SK-N-SH (cell line): ENCODE data around the gene CYP20A1. TPM values are rescaled to one million over a fixed set of nuclear protein-coding genes. Genes with fewer than 3 reads are reported as not detected.

ENCODE experiments used
- CTCF ChIA-PET: fragments of 300-600, 350-600 bp; formaldehyde crosslinking; extraction: SDS; loops from one replicate; lab custom pipeline; 2021; lab: Yijun Ruan, JAX
- POLR2A ChIA-PET: fragments of 350-600 bp; sonication (Branson Sonifier 250); formaldehyde crosslinking; extraction: SDS; loops from one replicate; lab custom pipeline; 2020; ENCODE audit warnings: antibody characterized with exemption, inconsistent platforms; lab: Yijun Ruan, JAX
- DNase-seq: peaks from one replicate; pipeline ENCODE4 v3.0.0; 2012
- H2AFZ ChIP-seq: fragments of 200-600 bp; sonication (generic); 2 replicates; pipeline ENCODE4 v1.8.1; 2016; ENCODE audit warnings: antibody characterized with exemption, mild to moderate bottlenecking, low read depth
- H3F3A ChIP-seq: fragments of 200-600 bp; sonication (generic); replicated peaks from 2 replicates; pipeline ENCODE3; 2016; ENCODE audit warnings: antibody characterized with exemption, mild to moderate bottlenecking; ENCODE audit not compliant: insufficient read depth
- H3K27ac ChIP-seq, 2 experiments: fragments of 200-500 bp in 1 of 2; fragments of 200-600 bp in 1 of 2; sonication (Bioruptor generic) in 1 of 2; sonication (generic), shearing (Covaris generic) in 1 of 2; 2 replicates each; pipeline versions ENCODE4 v1.5.1 to v1.6.1; 2014 to 2016; ENCODE audit warnings: low read depth in 2 of 2, inconsistent platforms in 1 of 2, low read length in 1 of 2, mild to moderate bottlenecking in 1 of 2, mixed read lengths in 1 of 2
- H3K27me3 ChIP-seq: fragments of 200-600 bp; sonication (generic), shearing (Covaris generic); 2 replicates; pipeline ENCODE4 v1.6.1; 2016; ENCODE audit warnings: mixed run types; ENCODE audit not compliant: insufficient read depth
- H3K36me3 ChIP-seq, 2 experiments: fragments of 200-500 bp in 1 of 2; fragments of 200-600 bp in 1 of 2; sonication (Bioruptor generic) in 1 of 2; sonication (generic) in 1 of 2; replicated peaks in 1 of 2; 2 replicates each; pipeline versions ENCODE3 to v1.5.1; 2014 to 2016; ENCODE audit warnings: low read length in 1 of 2, mild to moderate bottlenecking in 1 of 2; ENCODE audit not compliant: insufficient read depth in 2 of 2, control insufficient read depth in 1 of 2
- H3K4me1 ChIP-seq, 2 experiments: fragments of 200-500 bp in 1 of 2; fragments of 200-600 bp in 1 of 2; sonication (Bioruptor generic) in 1 of 2; sonication (generic), shearing (Covaris generic) in 1 of 2; 2 replicates each; pipeline versions ENCODE4 v1.5.1 to v1.6.1; 2014 to 2016; ENCODE audit warnings: low read depth in 1 of 2, low read length in 1 of 2, mixed run types in 1 of 2; ENCODE audit not compliant: insufficient read depth in 2 of 2, control insufficient read depth in 1 of 2
- H3K4me2 ChIP-seq: fragments of 200-600 bp; sonication (generic), shearing (Covaris generic); 2 replicates; pipeline ENCODE4 v1.6.1; 2017; ENCODE audit warnings: mixed run types
- H3K4me3 ChIP-seq, 2 experiments: fragments of 200-500 bp in 1 of 2; fragments of 200-600 bp in 1 of 2; sonication (Bioruptor generic) in 1 of 2; sonication (generic), shearing (Covaris generic) in 1 of 2; 2 replicates each; pipeline versions ENCODE4 v1.5.1 to v1.8.1; 2014 to 2016; ENCODE audit warnings: low read depth in 2 of 2, inconsistent platforms in 1 of 2, low read length in 1 of 2, mild to moderate bottlenecking in 1 of 2, mixed read lengths in 1 of 2, moderate library complexity in 1 of 2
- H3K79me2 ChIP-seq: fragments of 200-600 bp; sonication (generic); 2 replicates; pipeline ENCODE4 v1.8.1; 2017; ENCODE audit warnings: mild to moderate bottlenecking; ENCODE audit not compliant: insufficient read depth
- H3K9ac ChIP-seq: fragments of 200-600 bp; sonication (generic); 2 replicates; pipeline ENCODE4 v1.6.1; 2017; ENCODE audit warnings: mixed run types
- H3K9me2 ChIP-seq: fragments of 200-600 bp; sonication (generic); 2 replicates; pipeline ENCODE4 v1.6.1; 2017; ENCODE audit warnings: mixed run types
- H3K9me3 ChIP-seq: fragments of 200-600 bp; sonication (generic); 2 replicates; pipeline ENCODE4 v1.6.1; 2017; ENCODE audit warnings: mixed run types, mild to moderate bottlenecking, moderate library complexity
- H4K20me1 ChIP-seq: fragments of 200-600 bp; sonication (generic); 2 replicates; pipeline ENCODE4 v1.6.1; 2017; ENCODE audit warnings: mild to moderate bottlenecking, mixed run types; ENCODE audit not compliant: insufficient read depth
- ELF1 ChIP-seq: IDR thresholded peaks from 2 replicates; pipeline ENCODE4 v1.4.0; 2012
- EP300 ChIP-seq, 2 experiments: IDR thresholded peaks; 2 replicates each; pipeline versions ENCODE4 v1.4.0 to v1.6.1; 2012; ENCODE audit warnings: borderline replicate concordance in 1 of 2, low read depth in 1 of 2, low read length in 1 of 2
- FOXM1 ChIP-seq: IDR thresholded peaks from 2 replicates; pipeline ENCODE4 v1.4.0; 2012; ENCODE audit warnings: low read depth, mild to moderate bottlenecking
- GATA2 ChIP-seq: sonication (generic); formaldehyde crosslinking; IDR thresholded peaks from 2 replicates; pipeline ENCODE4 v1.5.0; 2020; ENCODE audit warnings: mild to moderate bottlenecking, missing genetic modification reagents
- IRF3 ChIP-seq: fragments of 150-350 bp; IDR thresholded peaks from 2 replicates; pipeline ENCODE4 v1.6.1; 2016; ENCODE audit warnings: mild to moderate bottlenecking, low read depth, low read length
- JUND ChIP-seq: IDR thresholded peaks from 2 replicates; pipeline ENCODE4 v1.4.0; 2012
- MEF2A ChIP-seq: IDR thresholded peaks from 2 replicates; pipeline ENCODE4 v1.4.0; 2012; ENCODE audit warnings: low read depth, borderline replicate concordance
- NRF1 ChIP-seq: IDR thresholded peaks from 2 replicates; pipeline ENCODE4 v1.6.1; 2012; ENCODE audit warnings: low read depth, mild to moderate bottlenecking, low read length
- RAD21 ChIP-seq: IDR thresholded peaks from 2 replicates; pipeline ENCODE4 v1.6.1; 2012; ENCODE audit warnings: mild to moderate bottlenecking, low read length
- SMC3 ChIP-seq: IDR thresholded peaks from 2 replicates; pipeline ENCODE4 v1.6.1; 2012; ENCODE audit warnings: low read depth, low read length, improper control_type of control experiment
- TCF12 ChIP-seq: IDR thresholded peaks from 2 replicates; pipeline ENCODE4 v1.4.0; 2012
- TEAD4 ChIP-seq: IDR thresholded peaks from 2 replicates; pipeline ENCODE4 v1.4.0; 2012; ENCODE audit warnings: mild to moderate bottlenecking, borderline replicate concordance; ENCODE audit not compliant: insufficient read depth
- ZBTB33 ChIP-seq: IDR thresholded peaks from 2 replicates; pipeline ENCODE4 v1.4.0; 2012; ENCODE audit warnings: low read depth, borderline replicate concordance
- WGBS: methylation state at CpG from one replicate; pipeline ENCODE4 v1.1.6; 2017; ENCODE audit warnings: low lambda C conversion rate; 5-methylcytosine and 5-hydroxymethylcytosine counted together
- polyA plus RNA-seq, 3 experiments: library from polyadenylated mRNA; depleted of rRNA; stranded (reverse); fragments of >200 nt; gene quantifications; 2 replicates each; pipeline ENCODE4 v1.2.3, GENCODE V29; 2012
- TF ChIP-seq, protein P1 (sequence below): IDR thresholded peaks from 2 replicates; pipeline ENCODE4; 2012
- TF ChIP-seq, protein P2 (sequence below): IDR thresholded peaks from 2 replicates; pipeline ENCODE4 v1.6.1; 2012; ENCODE audit warnings: mild to moderate bottlenecking, low read depth, low read length, moderate library complexity
- TF ChIP-seq, protein P3 (sequence below): fragments of 150-350 bp; IDR thresholded peaks from 2 replicates; pipeline ENCODE4 v1.6.1; 2017; ENCODE audit warnings: antibody characterized with exemption, low read length, low read depth, borderline replicate concordance

CYP20A1 gene
- polyA plus RNA-seq, 1 of the 3 experiments (the other 2 are of a cell fraction): 10.6 TPM

GRCh38 chr2:203261326-203262159, 22.7 kb downstream of the CYP20A1 start:
- ChIA-PET POLR2A (no interaction called here), CTCF (interaction anchor here (0.8 to 1.0 kb wide), 2 partner anchors 13 to 648 kb away, joined by 3 read pairs; no protein-coding TSS in a partner anchor)
- Histone ChIP-seq H3K9ac (no peak overlapping the region), H3K4me2 (no peak overlapping the region), H3K79me2 (peaks cover 30% of the 10 kb centered on the region), H2AFZ (no peak overlapping the region), H3K27ac (no peak overlapping the region), H3K9me3 (no peaks in the 10 kb centered on the region), H3K4me1 (no peaks in the 10 kb centered on the region), H4K20me1 (no peaks in the 10 kb centered on the region), H3K9me2 (no peaks in the 10 kb centered on the region), H3K36me3 (peaks cover 0 to 31% of the 10 kb centered on the region in 2 experiments), H3K27me3 (no peaks in the 10 kb centered on the region), H3F3A (no peaks in the 10 kb centered on the region), H3K4me3 (no peak overlapping the region)
- DNase-seq: no peak
- TF ChIP-seq, protein P1, sequence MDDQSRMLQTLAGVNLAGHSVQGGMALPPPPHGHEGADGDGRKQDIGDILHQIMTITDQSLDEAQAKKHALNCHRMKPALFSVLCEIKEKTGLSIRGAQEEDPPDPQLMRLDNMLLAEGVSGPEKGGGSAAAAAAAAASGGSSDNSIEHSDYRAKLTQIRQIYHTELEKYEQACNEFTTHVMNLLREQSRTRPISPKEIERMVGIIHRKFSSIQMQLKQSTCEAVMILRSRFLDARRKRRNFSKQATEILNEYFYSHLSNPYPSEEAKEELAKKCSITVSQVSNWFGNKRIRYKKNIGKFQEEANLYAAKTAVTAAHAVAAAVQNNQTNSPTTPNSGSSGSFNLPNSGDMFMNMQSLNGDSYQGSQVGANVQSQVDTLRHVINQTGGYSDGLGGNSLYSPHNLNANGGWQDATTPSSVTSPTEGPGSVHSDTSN: no peak
- 89% methylated on average over 3 of the region's 3 CpGs for WGBS

DNA sequence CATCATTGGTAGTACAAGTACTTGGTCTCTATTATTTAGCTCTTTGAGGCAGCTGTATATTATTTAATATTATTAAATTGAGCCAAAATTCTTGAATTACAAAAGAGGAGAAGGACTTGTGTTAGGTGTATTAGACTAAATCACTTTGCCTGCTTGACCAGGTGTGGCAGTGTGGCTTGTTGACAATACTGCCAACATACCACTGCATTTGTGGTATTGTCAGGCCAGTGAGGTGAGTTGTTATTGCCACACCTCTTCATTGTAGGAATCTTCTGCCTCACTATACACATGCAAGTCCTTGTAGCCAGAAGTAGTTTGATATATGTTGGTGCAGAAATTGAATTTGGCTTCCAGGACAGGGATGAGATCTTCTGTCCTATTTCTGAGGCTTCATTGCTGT, 40.5 kb downstream of the CYP20A1 start:
- H3K4me2 ChIP-seq: no peak overlapping the region
- POLR2A ChIA-PET: no interaction called here
- H3K79me2 ChIP-seq: no peaks in the 10 kb centered on the region
- TF ChIP-seq JUND: no peak
- TF ChIP-seq EP300 (IDR thresholded peaks at IDR 0.05; ENCODE audit: borderline replicate concordance in 1 of 2, low read depth in 1 of 2, low read length in 1 of 2): no peak
- no peak for TF ChIP-seq ELF1
- no peak for TF ChIP-seq ZBTB33
- TF ChIP-seq IRF3: no peak
- no peak for TF ChIP-seq MEF2A
- TF ChIP-seq, protein P1: no peak
- no peak for TF ChIP-seq GATA2
- TF ChIP-seq RAD21: no peak
- TF ChIP-seq NRF1: no peak
- TF ChIP-seq, protein P2, sequence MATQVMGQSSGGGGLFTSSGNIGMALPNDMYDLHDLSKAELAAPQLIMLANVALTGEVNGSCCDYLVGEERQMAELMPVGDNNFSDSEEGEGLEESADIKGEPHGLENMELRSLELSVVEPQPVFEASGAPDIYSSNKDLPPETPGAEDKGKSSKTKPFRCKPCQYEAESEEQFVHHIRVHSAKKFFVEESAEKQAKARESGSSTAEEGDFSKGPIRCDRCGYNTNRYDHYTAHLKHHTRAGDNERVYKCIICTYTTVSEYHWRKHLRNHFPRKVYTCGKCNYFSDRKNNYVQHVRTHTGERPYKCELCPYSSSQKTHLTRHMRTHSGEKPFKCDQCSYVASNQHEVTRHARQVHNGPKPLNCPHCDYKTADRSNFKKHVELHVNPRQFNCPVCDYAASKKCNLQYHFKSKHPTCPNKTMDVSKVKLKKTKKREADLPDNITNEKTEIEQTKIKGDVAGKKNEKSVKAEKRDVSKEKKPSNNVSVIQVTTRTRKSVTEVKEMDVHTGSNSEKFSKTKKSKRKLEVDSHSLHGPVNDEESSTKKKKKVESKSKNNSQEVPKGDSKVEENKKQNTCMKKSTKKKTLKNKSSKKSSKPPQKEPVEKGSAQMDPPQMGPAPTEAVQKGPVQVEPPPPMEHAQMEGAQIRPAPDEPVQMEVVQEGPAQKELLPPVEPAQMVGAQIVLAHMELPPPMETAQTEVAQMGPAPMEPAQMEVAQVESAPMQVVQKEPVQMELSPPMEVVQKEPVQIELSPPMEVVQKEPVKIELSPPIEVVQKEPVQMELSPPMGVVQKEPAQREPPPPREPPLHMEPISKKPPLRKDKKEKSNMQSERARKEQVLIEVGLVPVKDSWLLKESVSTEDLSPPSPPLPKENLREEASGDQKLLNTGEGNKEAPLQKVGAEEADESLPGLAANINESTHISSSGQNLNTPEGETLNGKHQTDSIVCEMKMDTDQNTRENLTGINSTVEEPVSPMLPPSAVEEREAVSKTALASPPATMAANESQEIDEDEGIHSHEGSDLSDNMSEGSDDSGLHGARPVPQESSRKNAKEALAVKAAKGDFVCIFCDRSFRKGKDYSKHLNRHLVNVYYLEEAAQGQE: no peak
- no peak for TF ChIP-seq SMC3
- no peak for TF ChIP-seq TCF12
- TF ChIP-seq TEAD4: no peak
- TF ChIP-seq, protein P3, sequence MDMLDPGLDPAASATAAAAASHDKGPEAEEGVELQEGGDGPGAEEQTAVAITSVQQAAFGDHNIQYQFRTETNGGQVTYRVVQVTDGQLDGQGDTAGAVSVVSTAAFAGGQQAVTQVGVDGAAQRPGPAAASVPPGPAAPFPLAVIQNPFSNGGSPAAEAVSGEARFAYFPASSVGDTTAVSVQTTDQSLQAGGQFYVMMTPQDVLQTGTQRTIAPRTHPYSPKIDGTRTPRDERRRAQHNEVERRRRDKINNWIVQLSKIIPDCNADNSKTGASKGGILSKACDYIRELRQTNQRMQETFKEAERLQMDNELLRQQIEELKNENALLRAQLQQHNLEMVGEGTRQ: no peak
- TF ChIP-seq FOXM1: no peak

More for the DNA sequence above, 40.5 kb downstream of the CYP20A1 start:
- H3K9ac ChIP-seq: no peak overlapping the region
- CTCF ChIA-PET: no interaction called here
- peaks cover 19% of the 10 kb centered on the region for H3F3A ChIP-seq
- no peak overlapping the region for H3K27ac ChIP-seq
- no peaks in the 10 kb centered on the region for H3K9me2 ChIP-seq
- H4K20me1 ChIP-seq: no peaks in the 10 kb centered on the region
- H3K36me3 ChIP-seq: peaks cover 13 to 72% of the 10 kb centered on the region in 2 experiments
- H3K27me3 ChIP-seq: no peaks in the 10 kb centered on the region
- peaks cover 0 to 9% of the 10 kb centered on the region in 2 experiments; a peak in 1 of 4 replicates for H3K4me1 ChIP-seq
- DNase-seq: no peak
- no peaks in the 10 kb centered on the region for H3K9me3 ChIP-seq
- H2AFZ ChIP-seq: no peak overlapping the region
- H3K4me3 ChIP-seq: no peak overlapping the region
